Large intestine (tissue), 3 donors: ENCODE data around the gene ARHGEF11. TPM values are rescaled to one million over a fixed set of nuclear protein-coding genes. Genes with fewer than 3 reads are reported as not detected.

Source experiments
- DNase-seq, 2 donors: peaks; one replicate each; pipeline versions ENCODE4 v3.0.0 to v3.0.0-alpha.2; 2013
- H3K27ac ChIP-seq: one replicate; pipeline ENCODE4 v1.5.1; 2013; ENCODE audit warnings: low read length
- H3K27me3 ChIP-seq: 2 replicates; pipeline ENCODE4 v1.6.1; 2013; ENCODE audit warnings: low read length; ENCODE audit not compliant: control insufficient read depth, insufficient read depth
- H3K36me3 ChIP-seq: 2 replicates; pipeline ENCODE4 v1.6.1; 2013; ENCODE audit warnings: low read length; ENCODE audit not compliant: control insufficient read depth, insufficient read depth
- H3K4me1 ChIP-seq: one replicate; pipeline ENCODE4 v1.6.1; 2013; ENCODE audit warnings: low read length; ENCODE audit not compliant: control insufficient read depth, insufficient read depth
- H3K4me3 ChIP-seq: one replicate; pipeline ENCODE4 v1.5.1; 2013; ENCODE audit warnings: low read length
- H3K9me3 ChIP-seq: one replicate; pipeline ENCODE4 v1.6.1; 2013; ENCODE audit warnings: mild to moderate bottlenecking, low read depth, low read length, moderate library complexity; ENCODE audit not compliant: control insufficient read depth
- WGBS: methylation state at CpG from one replicate; pipeline ENCODE4 v1.1.5; 2013; ENCODE audit warnings: low lambda C conversion rate; ENCODE audit not compliant: insufficient coverage; 5-methylcytosine and 5-hydroxymethylcytosine counted together
- polyA plus RNA-seq: library from polyadenylated mRNA; unstranded; fragments of 120-200 nt; gene quantifications from one replicate; pipeline ENCODE4 v1.2.1, GENCODE V29; 2013

The ARHGEF11 gene
- polyA plus RNA-seq, 1 donor: 34.0 TPM

- WGBS: no CpG with 5 or more reads among the region's 16 CpGs
- no peaks in the 10 kb centered on the region for H3K36me3 ChIP-seq
- H3K4me1 ChIP-seq: peaks cover 5% of the 10 kb centered on the region
- DNase-seq: no peak
- H3K27ac ChIP-seq: no peak overlapping the region
- H3K9me3 ChIP-seq: peaks cover 8% of the 10 kb centered on the region
- no peak overlapping the region for H3K4me3 ChIP-seq
- peaks cover 56% of the 10 kb centered on the region for H3K27me3 ChIP-seq
Observed at GRCh38 chr1:156906206-156906906, 139.2 kb downstream of the ARHGEF11 start.

- Histone ChIP-seq H3K4me1 (peaks cover 3% of the 10 kb centered on the region), H3K27me3 (peaks cover 60% of the 10 kb centered on the region), H3K9me3 (peaks cover 8% of the 10 kb centered on the region), H3K36me3 (no peaks in the 10 kb centered on the region), H3K4me3 (no peak overlapping the region), H3K27ac (no peak overlapping the region)
- no CpG with 5 or more reads among the region's 4 CpGs for WGBS
- no peak for DNase-seq
Observed at GRCh38 chr1:156905651-156906050, 139.9 kb downstream of the ARHGEF11 start.

- peaks cover 8% of the 10 kb centered on the region for H3K9me3 ChIP-seq
- no peak overlapping the region for H3K27ac ChIP-seq
- H3K4me3 ChIP-seq: no peak overlapping the region
- H3K36me3 ChIP-seq: no peaks in the 10 kb centered on the region
- H3K4me1 ChIP-seq: no peaks in the 10 kb centered on the region
- no peak for DNase-seq
- peaks cover 62% of the 10 kb centered on the region for H3K27me3 ChIP-seq
- no CpG with 5 or more reads among the region's 16 CpGs for WGBS
Observed at GRCh38 chr1:156905176-156905575, 140.4 kb downstream of the ARHGEF11 start.

GRCh38 chr1:156904187-156904959, 141.2 kb downstream of the ARHGEF11 start:
- H3K36me3 ChIP-seq: no peaks in the 10 kb centered on the region
- H3K4me1 ChIP-seq: no peaks in the 10 kb centered on the region
- WGBS: no CpG with 5 or more reads among the region's 19 CpGs
- H3K4me3 ChIP-seq: no peak overlapping the region
- H3K27ac ChIP-seq: no peak overlapping the region
- no peak for DNase-seq
- peaks cover 55% of the 10 kb centered on the region for H3K27me3 ChIP-seq
- peaks cover 8% of the 10 kb centered on the region for H3K9me3 ChIP-seq

GRCh38 chr1:156903328-156904091, 142.0 kb downstream of the ARHGEF11 start:
- H3K4me1 ChIP-seq: peaks cover 4% of the 10 kb centered on the region
- no CpG with 5 or more reads among the region's 15 CpGs for WGBS
- H3K36me3 ChIP-seq: no peaks in the 10 kb centered on the region
- DNase-seq: no peak
- H3K27ac ChIP-seq: no peak overlapping the region
- no peak overlapping the region for H3K4me3 ChIP-seq
- H3K9me3 ChIP-seq: peaks cover 6% of the 10 kb centered on the region
- peaks cover 52% of the 10 kb centered on the region for H3K27me3 ChIP-seq

GRCh38 chr1:156901966-156902915, 143.3 kb downstream of the ARHGEF11 start:
- no peaks in the 10 kb centered on the region for H3K9me3 ChIP-seq
- DNase-seq: no peak
- no CpG with 5 or more reads among the region's 23 CpGs for WGBS
- peaks cover 51% of the 10 kb centered on the region for H3K27me3 ChIP-seq
- H3K4me3 ChIP-seq: no peak overlapping the region
- no peaks in the 10 kb centered on the region for H3K36me3 ChIP-seq
- H3K4me1 ChIP-seq: peaks cover 10% of the 10 kb centered on the region
- no peak overlapping the region for H3K27ac ChIP-seq

- no peaks in the 10 kb centered on the region for H3K9me3 ChIP-seq
- WGBS: no CpG with 5 or more reads among the region's 4 CpGs
- no peak overlapping the region for H3K4me3 ChIP-seq
- H3K27me3 ChIP-seq: peaks cover 51% of the 10 kb centered on the region
- H3K4me1 ChIP-seq: peaks cover 11% of the 10 kb centered on the region
- no peaks in the 10 kb centered on the region for H3K36me3 ChIP-seq
- DNase-seq: no peak
- H3K27ac ChIP-seq: no peak overlapping the region
Observed at GRCh38 chr1:156901590-156901900, 144.0 kb downstream of the ARHGEF11 start.

GRCh38 chr1:156900896-156901589, 144.5 kb downstream of the ARHGEF11 start:
- Histone ChIP-seq H3K36me3 (no peaks in the 10 kb centered on the region), H3K27ac (no peak overlapping the region), H3K4me3 (no peak overlapping the region), H3K9me3 (no peaks in the 10 kb centered on the region), H3K27me3 (peaks cover 51% of the 10 kb centered on the region), H3K4me1 (peaks cover 14% of the 10 kb centered on the region)
- no CpG with 5 or more reads among the region's 6 CpGs for WGBS
- no peak for DNase-seq

- Histone ChIP-seq H3K27ac (no peak overlapping the region), H3K36me3 (no peaks in the 10 kb centered on the region), H3K4me3 (no peak overlapping the region), H3K27me3 (peaks cover 56% of the 10 kb centered on the region), H3K9me3 (no peaks in the 10 kb centered on the region), H3K4me1 (peaks cover 14% of the 10 kb centered on the region)
- DNase-seq: peak; percentile 28 to 41
- 50% methylated on average over 2 of the region's 12 CpGs for WGBS
Observed at GRCh38 chr1:156899956-156900718, 145.4 kb downstream of the ARHGEF11 start.
